Activated CD8-positive, alpha-beta T cell treated with anti-CD3 and anti-CD28 coated beads, Interleukin-2, amount 10 ng/mL, durations not matched to agents 7 days and 5 days (primary cell): ENCODE measurements around the gene SOHLH2. TPM values are rescaled to one million over a fixed set of nuclear protein-coding genes. Genes with fewer than 3 reads are reported as not detected.

Source experiments
- ATAC-seq: fragments of 150-1000 bp; cut with Tn5 transposase; one replicate; pipeline ENCODE4 v1.10.0; 2021; ENCODE audit warnings: moderate library complexity
- CTCF ChIA-PET: fragments of 350-600 bp; sonication (Branson Sonifier 250); formaldehyde crosslinking; loops from one replicate; lab custom pipeline; 2021; ENCODE audit warnings: antibody characterized with exemption; lab: Charles Lee
- POLR2A ChIA-PET: fragments of 350-600 bp; sonication (Branson Sonifier 250); formaldehyde crosslinking; loops from one replicate; lab custom pipeline; 2021; ENCODE audit warnings: antibody characterized with exemption; lab: Charles Lee
- DNase-seq: peaks from one replicate; pipeline ENCODE4 v3.0.0-alpha.2; 2020
- H3K27ac Mint-ChIP-seq: one replicate; pipeline ENCODE4 v1.8.0; 2021; ENCODE audit warnings: mild to moderate bottlenecking, mixed read lengths
- H3K27me3 Mint-ChIP-seq: one replicate; pipeline ENCODE4 v1.8.0; 2021; ENCODE audit warnings: low read depth, mixed read lengths
- H3K36me3 Mint-ChIP-seq: one replicate; pipeline ENCODE4 v1.8.0; 2021; ENCODE audit warnings: low read depth, mixed read lengths
- H3K4me1 Mint-ChIP-seq: one replicate; pipeline ENCODE4 v1.8.0; 2021; ENCODE audit warnings: low read depth, mixed read lengths
- H3K4me3 Mint-ChIP-seq: one replicate; pipeline ENCODE4 v1.8.0; 2021; ENCODE audit warnings: mild to moderate bottlenecking, mixed read lengths
- H3K9me3 Mint-ChIP-seq: one replicate; pipeline ENCODE4 v1.8.0; 2022; ENCODE audit warnings: mixed read lengths; ENCODE audit not compliant: insufficient read depth
- total RNA-seq, 2 experiments: library from RNA; stranded (reverse); gene quantifications; one replicate each; pipeline ENCODE4 v1.2.3, GENCODE V29; 2021

Gene SOHLH2
- total RNA-seq, 2 experiments from 2014 or later: not detected

GRCh38 chr13:36174923-36175322, 39.4 kb downstream of the SOHLH2 start:
- Mint-ChIP-seq H3K36me3 (no peaks in the 10 kb centered on the region), H3K9me3 (no peaks in the 10 kb centered on the region), H3K27me3 (no peaks in the 10 kb centered on the region), H3K4me1 (no peaks in the 10 kb centered on the region), H3K27ac (no peak overlapping the region), H3K4me3 (no peak overlapping the region)
- ChIA-PET CTCF (no interaction called here), POLR2A (no interaction called here)
- no peak for DNase-seq
- ATAC-seq: no peak

- no peaks in the 10 kb centered on the region for H3K27me3 Mint-ChIP-seq
- H3K4me1 Mint-ChIP-seq: no peaks in the 10 kb centered on the region
- no peak for ATAC-seq
- no peaks in the 10 kb centered on the region for H3K9me3 Mint-ChIP-seq
- H3K27ac Mint-ChIP-seq: no peak overlapping the region
- CTCF ChIA-PET: no interaction called here
- H3K4me3 Mint-ChIP-seq: no peak overlapping the region
- DNase-seq: no peak
- POLR2A ChIA-PET: no interaction called here
- no peaks in the 10 kb centered on the region for H3K36me3 Mint-ChIP-seq
Observed at GRCh38 chr13:36173571-36174322, 40.6 kb downstream of the SOHLH2 start.

GRCh38 chr13:36166046-36166445, 48.3 kb downstream of the SOHLH2 start:
- POLR2A ChIA-PET: no interaction called here
- Mint-ChIP-seq H3K9me3 (no peaks in the 10 kb centered on the region), H3K4me1 (no peaks in the 10 kb centered on the region), H3K36me3 (no peaks in the 10 kb centered on the region), H3K4me3 (no peak overlapping the region), H3K27ac (no peak overlapping the region), H3K27me3 (no peaks in the 10 kb centered on the region)
- DNase-seq (no peak), ATAC-seq (no peak)
- CTCF ChIA-PET: no interaction called here

DNA sequence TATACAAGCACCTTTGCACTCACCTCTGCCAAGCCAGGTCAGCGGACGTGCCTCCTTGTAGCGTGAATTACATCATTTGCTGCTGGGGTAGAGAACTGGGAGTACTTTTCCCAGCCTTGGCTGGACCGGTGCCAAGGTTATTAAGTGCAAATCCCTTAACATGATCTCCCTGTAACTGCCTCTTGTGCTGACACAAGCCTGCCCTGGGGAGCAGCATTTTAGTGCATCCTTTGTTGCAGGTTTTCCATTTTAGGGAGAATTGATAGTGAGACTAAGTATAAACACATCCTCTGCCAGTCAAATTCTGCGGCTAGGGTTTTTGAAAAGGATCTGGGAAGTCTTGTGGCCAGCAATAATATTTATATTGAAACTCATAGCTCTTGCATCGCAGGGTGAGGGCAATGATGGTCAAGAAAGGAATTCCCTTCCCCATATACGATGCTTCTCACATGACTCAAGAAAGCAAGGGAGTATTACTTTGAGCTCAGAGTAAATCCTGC, 50.5 kb downstream of the SOHLH2 start:
- ChIA-PET CTCF (no interaction called here), POLR2A (no interaction called here)
- no peaks in the 10 kb centered on the region for H3K36me3 Mint-ChIP-seq
- H3K27ac Mint-ChIP-seq: no peak overlapping the region
- DNase-seq: no peak
- H3K9me3 Mint-ChIP-seq: no peaks in the 10 kb centered on the region
- no peak for ATAC-seq
- H3K4me1 Mint-ChIP-seq: no peaks in the 10 kb centered on the region
- no peaks in the 10 kb centered on the region for H3K27me3 Mint-ChIP-seq
- no peak overlapping the region for H3K4me3 Mint-ChIP-seq

GRCh38 chr13:36163286-36163685, 51.1 kb downstream of the SOHLH2 start:
- no peak for DNase-seq
- no peak for ATAC-seq
- H3K9me3 Mint-ChIP-seq: no peaks in the 10 kb centered on the region
- ChIA-PET CTCF (no interaction called here), POLR2A (no interaction called here)
- no peak overlapping the region for H3K4me3 Mint-ChIP-seq
- H3K36me3 Mint-ChIP-seq: no peaks in the 10 kb centered on the region
- H3K27ac Mint-ChIP-seq: no peak overlapping the region
- no peaks in the 10 kb centered on the region for H3K4me1 Mint-ChIP-seq
- no peaks in the 10 kb centered on the region for H3K27me3 Mint-ChIP-seq

DNA sequence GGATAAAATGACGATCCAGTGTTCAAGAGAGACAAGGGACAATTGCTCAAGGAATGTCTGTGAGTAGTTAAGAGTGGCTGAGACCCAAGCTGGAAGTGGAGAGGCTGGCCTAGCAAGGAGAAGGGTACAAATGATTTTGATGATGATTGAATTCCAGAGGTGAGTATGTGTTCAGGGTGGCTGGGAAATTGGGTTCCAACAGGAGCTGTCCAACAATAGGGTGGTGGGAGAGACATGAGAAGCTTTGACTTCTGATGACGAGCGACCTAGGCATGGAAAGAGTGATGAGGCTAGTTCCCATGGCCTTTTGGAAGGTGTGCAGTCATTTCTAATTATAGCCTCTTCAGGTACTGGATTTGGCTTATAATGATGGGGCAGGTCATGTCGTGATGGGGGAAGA, 54.1 kb downstream of the SOHLH2 start:
- ATAC-seq (no peak), DNase-seq (no peak)
- H3K9me3 Mint-ChIP-seq: no peaks in the 10 kb centered on the region
- H3K27ac Mint-ChIP-seq: no peak overlapping the region
- no peak overlapping the region for H3K4me3 Mint-ChIP-seq
- no peaks in the 10 kb centered on the region for H3K4me1 Mint-ChIP-seq
- H3K27me3 Mint-ChIP-seq: no peaks in the 10 kb centered on the region
- CTCF ChIA-PET: no interaction called here
- H3K36me3 Mint-ChIP-seq: no peaks in the 10 kb centered on the region
- POLR2A ChIA-PET: no interaction called here

- H3K36me3 Mint-ChIP-seq: no peaks in the 10 kb centered on the region
- no peaks in the 10 kb centered on the region for H3K9me3 Mint-ChIP-seq
- H3K4me1 Mint-ChIP-seq: no peaks in the 10 kb centered on the region
- DNase-seq (no peak), ATAC-seq (no peak)
- H3K27me3 Mint-ChIP-seq: no peaks in the 10 kb centered on the region
- no peak overlapping the region for H3K27ac Mint-ChIP-seq
- no peak overlapping the region for H3K4me3 Mint-ChIP-seq
- ChIA-PET CTCF (no interaction called here), POLR2A (no interaction called here)
Observed at GRCh38 chr13:36158611-36159010, 55.7 kb downstream of the SOHLH2 start.

GRCh38 chr13:36157480-36157879, 56.9 kb downstream of the SOHLH2 start:
- H3K27ac Mint-ChIP-seq: no peak overlapping the region
- no peak overlapping the region for H3K4me3 Mint-ChIP-seq
- H3K9me3 Mint-ChIP-seq: no peaks in the 10 kb centered on the region
- ATAC-seq (no peak), DNase-seq (no peak)
- H3K27me3 Mint-ChIP-seq: no peaks in the 10 kb centered on the region
- CTCF ChIA-PET: no interaction called here
- POLR2A ChIA-PET: no interaction called here
- no peaks in the 10 kb centered on the region for H3K4me1 Mint-ChIP-seq
- H3K36me3 Mint-ChIP-seq: no peaks in the 10 kb centered on the region

GRCh38 chr13:36154567-36155291, 59.6 kb downstream of the SOHLH2 start:
- ATAC-seq (no peak), DNase-seq (no peak)
- Mint-ChIP-seq H3K9me3 (no peaks in the 10 kb centered on the region), H3K4me1 (no peaks in the 10 kb centered on the region), H3K36me3 (no peaks in the 10 kb centered on the region), H3K4me3 (no peak overlapping the region), H3K27ac (no peak overlapping the region), H3K27me3 (no peaks in the 10 kb centered on the region)
- ChIA-PET POLR2A (no interaction called here), CTCF (no interaction called here)

GRCh38 chr13:36151591-36151990, 62.8 kb downstream of the SOHLH2 start:
- no peak overlapping the region for H3K4me3 Mint-ChIP-seq
- no peaks in the 10 kb centered on the region for H3K27me3 Mint-ChIP-seq
- no peaks in the 10 kb centered on the region for H3K36me3 Mint-ChIP-seq
- no peak for DNase-seq
- H3K9me3 Mint-ChIP-seq: no peaks in the 10 kb centered on the region
- no peak for ATAC-seq
- no peak overlapping the region for H3K27ac Mint-ChIP-seq
- no peaks in the 10 kb centered on the region for H3K4me1 Mint-ChIP-seq
- POLR2A ChIA-PET: no interaction called here
- CTCF ChIA-PET: no interaction called here

GRCh38 chr13:36148446-36148845, 65.9 kb downstream of the SOHLH2 start:
- DNase-seq: no peak
- Mint-ChIP-seq H3K36me3 (no peaks in the 10 kb centered on the region), H3K4me3 (no peak overlapping the region), H3K4me1 (no peaks in the 10 kb centered on the region), H3K9me3 (no peaks in the 10 kb centered on the region), H3K27me3 (no peaks in the 10 kb centered on the region), H3K27ac (no peak overlapping the region)
- ChIA-PET CTCF (no interaction called here), POLR2A (no interaction called here)
- no peak for ATAC-seq

DNA sequence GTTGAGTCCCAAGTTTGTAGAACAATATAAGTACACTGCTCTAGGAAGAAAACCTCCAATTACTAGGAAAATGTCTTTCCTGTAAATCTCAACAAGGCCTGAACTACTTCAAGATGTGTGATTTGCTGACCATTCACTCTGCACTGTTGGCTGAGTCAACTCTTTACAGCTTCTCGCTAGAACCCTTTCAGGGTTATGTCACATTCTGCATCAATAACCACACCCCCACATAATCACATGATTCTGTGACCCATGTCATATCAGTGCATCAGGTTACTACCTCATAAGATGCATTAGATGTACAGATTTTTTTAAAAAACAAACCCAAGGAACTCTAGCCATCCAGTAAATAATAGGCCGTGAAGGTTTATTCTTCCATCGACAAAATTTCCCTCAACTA, 67.0 kb downstream of the SOHLH2 start:
- Mint-ChIP-seq H3K4me3 (no peak overlapping the region), H3K27me3 (no peaks in the 10 kb centered on the region), H3K9me3 (no peaks in the 10 kb centered on the region), H3K36me3 (no peaks in the 10 kb centered on the region), H3K4me1 (no peaks in the 10 kb centered on the region), H3K27ac (no peak overlapping the region)
- ATAC-seq (no peak), DNase-seq (no peak)
- ChIA-PET CTCF (no interaction called here), POLR2A (no interaction called here)
